Smooth muscle cell of bladder (primary cell): ENCODE data around the gene TNP1. TPM values are rescaled to one million over a fixed set of nuclear protein-coding genes. Genes with fewer than 3 reads are reported as not detected.

ENCODE experiments used
- total RNA-seq: library from RNA; depleted of rRNA; stranded (reverse); fragments of >200 nt; gene quantifications from 2 replicates; pipeline ENCODE4 v1.2.3, GENCODE V29; 2014

The TNP1 gene
- not detected in 2 replicates for total RNA-seq

GRCh38 chr2:216859944-216860343 lies at the start of gene TNP1:
TNP1 (minus strand) TSS chr2:216860064; CDS start chr2:216860034, 30 bp downstream.

Other genes starting within 250 kb of the TNP1 start
- 2.8 and 4.7 TPM in 2 replicates for gene IGFBP2, start 226.6 kb downstream of the TNP1 start, total RNA-seq
- gene IGFBP5, start 164.5 kb downstream of the TNP1 start, total RNA-seq: 928 and 1,359 TPM in 2 replicates